MM.1S (cell line): Measurements from ENCODE around the gene TPM4.

Experiments
- DNase-seq: peaks from one replicate; pipeline ENCODE4 v3.0.0-alpha.2; 2015
- H2AFZ ChIP-seq: fragments of 300-600 bp; sonication (generic); 2 replicates; pipeline ENCODE4 v1.6.0; 2016; ENCODE audit warnings: antibody characterized with exemption, low read length
- H3F3A ChIP-seq: fragments of 300-600 bp; sonication (generic); 2 replicates; pipeline ENCODE4 v1.6.1; 2016; ENCODE audit warnings: mild to moderate bottlenecking, antibody characterized with exemption, low read length, moderate library complexity, mixed read lengths; ENCODE audit not compliant: insufficient read depth
- H3K27ac ChIP-seq: fragments of 300-600 bp; sonication (generic); 2 replicates; pipeline ENCODE4 v1.5.1; 2016; ENCODE audit warnings: mild to moderate bottlenecking, low read length
- H3K27me3 ChIP-seq: fragments of 300-600 bp; sonication (generic); replicated peaks from 2 replicates; pipeline ENCODE4 v1.6.0; 2016; ENCODE audit warnings: low read length; ENCODE audit not compliant: insufficient read depth
- H3K36me3 ChIP-seq: fragments of 300-600 bp; sonication (generic); replicated peaks from 2 replicates; pipeline ENCODE4 v1.6.1; 2016; ENCODE audit warnings: mild to moderate bottlenecking, low read length, mixed read lengths; ENCODE audit not compliant: insufficient read depth
- H3K4me1 ChIP-seq: fragments of 300-600 bp; sonication (generic); 2 replicates; pipeline ENCODE4 v1.6.1; 2016; ENCODE audit warnings: low read length, mixed read lengths
- H3K4me2 ChIP-seq: fragments of 300-600 bp; sonication (generic); 2 replicates; pipeline ENCODE4 v1.6.0; 2016; ENCODE audit warnings: low read depth, low read length
- H3K4me3 ChIP-seq: fragments of 300-600 bp; sonication (generic); 2 replicates; pipeline ENCODE4 v1.5.1; 2016; ENCODE audit warnings: low read length, mixed read lengths
- H3K79me2 ChIP-seq: fragments of 300-600 bp; sonication (generic); 2 replicates; pipeline ENCODE4 v1.6.1; 2016; ENCODE audit warnings: mixed run types, low read length, mixed read lengths
- H3K9ac ChIP-seq: fragments of 300-600 bp; sonication (generic); 2 replicates; pipeline ENCODE4 v1.6.1; 2016; ENCODE audit warnings: low read length, mixed read lengths
- H3K9me2 ChIP-seq: fragments of 300-600 bp; sonication (generic); replicated peaks from 2 replicates; pipeline ENCODE4 v1.6.1; 2016; ENCODE audit warnings: mild to moderate bottlenecking, low read length, mixed read lengths; ENCODE audit not compliant: insufficient read depth
- H3K9me3 ChIP-seq: fragments of 300-600 bp; sonication (generic); replicated peaks from 2 replicates; pipeline ENCODE4 v1.6.1; 2016; ENCODE audit warnings: mild to moderate bottlenecking, low read length, mixed read lengths; ENCODE audit not compliant: insufficient read depth
- H4K20me1 ChIP-seq: fragments of 300-600 bp; sonication (generic); 2 replicates; pipeline ENCODE4 v1.6.1; 2016; ENCODE audit warnings: mild to moderate bottlenecking, low read length, moderate library complexity, mixed read lengths; ENCODE audit not compliant: insufficient read depth
- EZH2 ChIP-seq: fragments of 300-600 bp; sonication (generic); optimal IDR thresholded peaks from 2 replicates; pipeline ENCODE3; 2017; ENCODE audit warnings: low read depth, mild to moderate bottlenecking, antibody characterized with exemption, low read length, mixed read lengths
- EZH2phosphoT487 ChIP-seq: fragments of 300-600 bp; sonication (generic); IDR thresholded peaks from 2 replicates; pipeline ENCODE4 v1.6.1; 2018; ENCODE audit warnings: antibody characterized with exemption, low read length
- TF ChIP-seq, protein P1 (sequence below): fragments of 300-600 bp; sonication (generic); IDR thresholded peaks from 2 replicates; pipeline ENCODE4 v1.5.1; 2016; ENCODE audit warnings: antibody characterized with exemption, low read length, mixed read lengths

Gene TPM4

GRCh38 chr19:16100524-16100923 is 24.2 kb downstream of the TPM4 start:
- no peaks in the 10 kb centered on the region for H3K9me3 ChIP-seq
- peaks cover 20% of the 10 kb centered on the region for H3K36me3 ChIP-seq
- H2AFZ ChIP-seq, result no peak overlapping the region
- H3K4me2 ChIP-seq, result no peak overlapping the region
- H3K27ac ChIP-seq, result no peak overlapping the region
- H3K79me2 ChIP-seq, result peaks cover 20% of the 10 kb centered on the region
- no peaks in the 10 kb centered on the region for H4K20me1 ChIP-seq
- H3K9me2 ChIP-seq, result no peaks in the 10 kb centered on the region
- H3F3A ChIP-seq, result peaks cover 26% of the 10 kb centered on the region
- no peak for TF ChIP-seq EZH2phosphoT487
- TF ChIP-seq, protein P1, sequence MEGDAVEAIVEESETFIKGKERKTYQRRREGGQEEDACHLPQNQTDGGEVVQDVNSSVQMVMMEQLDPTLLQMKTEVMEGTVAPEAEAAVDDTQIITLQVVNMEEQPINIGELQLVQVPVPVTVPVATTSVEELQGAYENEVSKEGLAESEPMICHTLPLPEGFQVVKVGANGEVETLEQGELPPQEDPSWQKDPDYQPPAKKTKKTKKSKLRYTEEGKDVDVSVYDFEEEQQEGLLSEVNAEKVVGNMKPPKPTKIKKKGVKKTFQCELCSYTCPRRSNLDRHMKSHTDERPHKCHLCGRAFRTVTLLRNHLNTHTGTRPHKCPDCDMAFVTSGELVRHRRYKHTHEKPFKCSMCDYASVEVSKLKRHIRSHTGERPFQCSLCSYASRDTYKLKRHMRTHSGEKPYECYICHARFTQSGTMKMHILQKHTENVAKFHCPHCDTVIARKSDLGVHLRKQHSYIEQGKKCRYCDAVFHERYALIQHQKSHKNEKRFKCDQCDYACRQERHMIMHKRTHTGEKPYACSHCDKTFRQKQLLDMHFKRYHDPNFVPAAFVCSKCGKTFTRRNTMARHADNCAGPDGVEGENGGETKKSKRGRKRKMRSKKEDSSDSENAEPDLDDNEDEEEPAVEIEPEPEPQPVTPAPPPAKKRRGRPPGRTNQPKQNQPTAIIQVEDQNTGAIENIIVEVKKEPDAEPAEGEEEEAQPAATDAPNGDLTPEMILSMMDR, result no peak
- no peak for TF ChIP-seq EZH2
- no peaks in the 10 kb centered on the region for H3K27me3 ChIP-seq
- no peaks in the 10 kb centered on the region for H3K4me1 ChIP-seq
- DNase-seq, result no peak
- H3K4me3 ChIP-seq, result no peak overlapping the region
- H3K9ac ChIP-seq, result no peak overlapping the region

DNA sequence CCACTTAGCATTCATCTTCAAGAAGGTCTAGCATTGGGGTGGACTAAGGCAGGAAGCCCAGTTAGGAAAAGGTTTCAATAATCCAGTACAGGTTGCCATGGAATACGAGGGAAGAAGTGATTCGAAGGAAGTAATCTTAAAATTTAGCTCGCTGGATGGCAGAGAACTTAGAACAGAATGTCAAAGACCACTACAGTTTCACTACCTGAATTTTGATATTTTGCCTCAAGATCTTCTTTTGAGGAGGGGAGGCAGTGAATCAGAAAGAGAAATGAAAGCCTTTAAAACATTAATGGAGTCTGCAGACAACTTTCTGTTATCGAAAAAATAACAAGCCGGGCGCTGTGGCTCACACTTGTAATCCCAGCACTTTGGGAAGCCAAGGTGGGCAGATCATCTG is 28.4 kb downstream of the TPM4 start:
- TF ChIP-seq, protein P1, result no peak
- TF ChIP-seq EZH2phosphoT487, result no peak
- TF ChIP-seq EZH2, result no peak
- Histone ChIP-seq H3K4me2 (no peak overlapping the region), H3K27ac (no peak overlapping the region), H3K27me3 (no peaks in the 10 kb centered on the region), H3F3A (peaks cover 32% of the 10 kb centered on the region), H3K4me3 (no peak overlapping the region), H3K4me1 (no peaks in the 10 kb centered on the region), H3K36me3 (peaks cover 7% of the 10 kb centered on the region; the same call in 1 of the 2 replicates), H4K20me1 (no peaks in the 10 kb centered on the region), H3K9ac (no peak overlapping the region), H2AFZ (no peak overlapping the region), H3K9me3 (no peaks in the 10 kb centered on the region), H3K9me2 (no peaks in the 10 kb centered on the region), H3K79me2 (peaks cover 3% of the 10 kb centered on the region; the same call in 1 of the 2 replicates)
- DNase-seq, result no peak

DNA sequence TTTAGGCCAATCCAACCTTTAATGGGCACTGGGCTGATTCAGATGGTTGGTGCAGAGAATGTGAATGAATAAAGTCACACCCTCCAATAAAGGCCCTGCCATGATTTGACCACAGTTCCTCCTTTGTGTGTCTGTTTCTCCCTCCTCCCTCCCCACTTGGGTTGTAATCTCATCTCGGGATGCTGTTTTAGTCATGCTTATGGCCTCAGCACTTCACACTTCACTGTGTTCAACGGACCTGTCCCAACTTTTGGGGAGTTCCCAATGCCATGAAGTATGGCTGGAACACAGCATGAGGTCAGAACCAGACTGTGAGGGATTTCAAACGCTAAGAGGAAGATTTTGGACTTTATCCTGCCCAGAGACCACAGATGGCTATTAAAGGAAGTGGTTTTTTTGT is 29.8 kb downstream of the TPM4 start:
- Histone ChIP-seq H2AFZ (no peak overlapping the region), H3K27me3 (no peaks in the 10 kb centered on the region), H3K4me1 (0 out of 2 replicates have a peak, but pooled peaks cover 5% of the 10 kb centered on the region), H3F3A (peaks cover 30% of the 10 kb centered on the region), H4K20me1 (no peaks in the 10 kb centered on the region), H3K36me3 (no peaks in the 10 kb centered on the region; the same call in 1 of the 2 replicates), H3K9me2 (no peaks in the 10 kb centered on the region), H3K9ac (no peak overlapping the region), H3K4me3 (no peak overlapping the region), H3K79me2 (no peaks in the 10 kb centered on the region), H3K9me3 (no peaks in the 10 kb centered on the region), H3K4me2 (no peak overlapping the region), H3K27ac (no peak overlapping the region)
- TF ChIP-seq, protein P1, result no peak
- DNase-seq, result no peak
